Parathyroid adenoma (tissue), 2 donors: ENCODE data around the gene AVPR1B.

Experiments used
- H2AFZ ChIP-seq: fragments of 300-600 bp; sonication (generic); one replicate; pipeline ENCODE4 v1.7.0; 2017; ENCODE audit warnings: antibody characterized with exemption, mild to moderate bottlenecking
- H3K27ac ChIP-seq: fragments of 300-600 bp; sonication (generic); one replicate; pipeline ENCODE4 v1.7.0; 2017
- H3K27me3 ChIP-seq: fragments of 300-600 bp; sonication (generic); one replicate; pipeline ENCODE4 v1.7.0; 2017; ENCODE audit warnings: low read length; ENCODE audit not compliant: control insufficient read depth, insufficient read depth
- H3K36me3 ChIP-seq: fragments of 300-600 bp; sonication (generic); one replicate; pipeline ENCODE4 v1.7.0; 2017; ENCODE audit warnings: low read length; ENCODE audit not compliant: control insufficient read depth, insufficient read depth
- H3K4me1 ChIP-seq: fragments of 300-600 bp; sonication (generic); one replicate; pipeline ENCODE4 v1.7.0; 2017; ENCODE audit warnings: control low read depth
- H3K4me2 ChIP-seq: fragments of 300-600 bp; sonication (generic); one replicate; pipeline ENCODE4 v1.7.0; 2017; ENCODE audit warnings: low read length
- H3K4me3 ChIP-seq: fragments of 300-600 bp; sonication (generic); one replicate; pipeline ENCODE4 v1.7.0; 2017; ENCODE audit warnings: low read depth, low read length
- H3K79me2 ChIP-seq: fragments of 300-600 bp; sonication (generic); one replicate; pipeline ENCODE4 v1.7.0; 2017; ENCODE audit warnings: control low read depth
- H3K9ac ChIP-seq: fragments of 300-600 bp; sonication (generic); one replicate; pipeline ENCODE4 v1.7.0; 2017; ENCODE audit warnings: mild to moderate bottlenecking
- H3K9me3 ChIP-seq: fragments of 300-600 bp; sonication (generic); one replicate; pipeline ENCODE4 v1.7.0; 2017; ENCODE audit warnings: low read length; ENCODE audit not compliant: control insufficient read depth
- TF ChIP-seq, protein P1 (sequence below): fragments of 300-600 bp; sonication (generic); IDR thresholded peaks from one replicate; pipeline ENCODE4 v1.7.0; 2017; ENCODE audit warnings: antibody characterized with exemption, mild to moderate bottlenecking
- donor health status: primary hyperparathyroidism.

The AVPR1B gene

DNA sequence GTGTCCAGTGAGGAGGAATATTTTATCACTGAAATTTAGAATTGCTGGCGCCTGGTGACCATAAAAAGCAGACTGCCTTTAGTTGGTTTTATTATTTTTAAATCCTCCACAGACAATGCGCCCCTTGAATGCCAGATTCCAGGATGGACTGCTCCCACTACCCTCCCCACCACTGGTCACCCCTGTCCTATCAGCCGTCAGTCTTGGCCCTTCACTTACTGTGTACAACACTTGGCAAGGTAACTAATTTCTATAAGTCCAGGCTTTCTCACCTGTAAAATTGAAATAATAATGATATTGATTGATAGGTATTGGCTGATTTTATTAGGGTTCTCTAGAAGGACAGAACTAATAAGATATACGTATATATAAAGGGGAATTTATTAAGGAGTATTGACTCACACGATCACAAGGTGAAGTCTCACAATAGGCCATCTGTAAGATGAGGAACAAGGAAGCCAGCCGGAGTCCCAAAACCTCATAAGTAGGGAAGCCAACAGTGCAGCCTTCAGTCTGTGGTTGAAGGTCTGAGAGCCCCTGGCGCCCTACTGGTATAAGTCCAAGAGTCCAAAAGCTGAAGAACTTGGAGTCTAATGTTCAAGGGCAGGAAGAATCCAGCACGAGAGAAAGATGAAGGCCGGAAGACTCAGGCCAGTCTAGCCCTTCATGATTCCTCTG is 46.4 kb downstream of the AVPR1B start:
- no peak overlapping the region for H3K9ac ChIP-seq
- H3K4me3 ChIP-seq: no peak overlapping the region
- no peaks in the 10 kb centered on the region for H3K79me2 ChIP-seq
- H3K4me2 ChIP-seq: no peak overlapping the region
- TF ChIP-seq, protein P1, sequence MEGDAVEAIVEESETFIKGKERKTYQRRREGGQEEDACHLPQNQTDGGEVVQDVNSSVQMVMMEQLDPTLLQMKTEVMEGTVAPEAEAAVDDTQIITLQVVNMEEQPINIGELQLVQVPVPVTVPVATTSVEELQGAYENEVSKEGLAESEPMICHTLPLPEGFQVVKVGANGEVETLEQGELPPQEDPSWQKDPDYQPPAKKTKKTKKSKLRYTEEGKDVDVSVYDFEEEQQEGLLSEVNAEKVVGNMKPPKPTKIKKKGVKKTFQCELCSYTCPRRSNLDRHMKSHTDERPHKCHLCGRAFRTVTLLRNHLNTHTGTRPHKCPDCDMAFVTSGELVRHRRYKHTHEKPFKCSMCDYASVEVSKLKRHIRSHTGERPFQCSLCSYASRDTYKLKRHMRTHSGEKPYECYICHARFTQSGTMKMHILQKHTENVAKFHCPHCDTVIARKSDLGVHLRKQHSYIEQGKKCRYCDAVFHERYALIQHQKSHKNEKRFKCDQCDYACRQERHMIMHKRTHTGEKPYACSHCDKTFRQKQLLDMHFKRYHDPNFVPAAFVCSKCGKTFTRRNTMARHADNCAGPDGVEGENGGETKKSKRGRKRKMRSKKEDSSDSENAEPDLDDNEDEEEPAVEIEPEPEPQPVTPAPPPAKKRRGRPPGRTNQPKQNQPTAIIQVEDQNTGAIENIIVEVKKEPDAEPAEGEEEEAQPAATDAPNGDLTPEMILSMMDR: no peak
- H3K27me3 ChIP-seq: no peaks in the 10 kb centered on the region
- no peaks in the 10 kb centered on the region for H3K36me3 ChIP-seq
- no peaks in the 10 kb centered on the region for H3K9me3 ChIP-seq
- H3K27ac ChIP-seq: no peak overlapping the region
- H2AFZ ChIP-seq: no peak overlapping the region
- no peaks in the 10 kb centered on the region for H3K4me1 ChIP-seq

DNA sequence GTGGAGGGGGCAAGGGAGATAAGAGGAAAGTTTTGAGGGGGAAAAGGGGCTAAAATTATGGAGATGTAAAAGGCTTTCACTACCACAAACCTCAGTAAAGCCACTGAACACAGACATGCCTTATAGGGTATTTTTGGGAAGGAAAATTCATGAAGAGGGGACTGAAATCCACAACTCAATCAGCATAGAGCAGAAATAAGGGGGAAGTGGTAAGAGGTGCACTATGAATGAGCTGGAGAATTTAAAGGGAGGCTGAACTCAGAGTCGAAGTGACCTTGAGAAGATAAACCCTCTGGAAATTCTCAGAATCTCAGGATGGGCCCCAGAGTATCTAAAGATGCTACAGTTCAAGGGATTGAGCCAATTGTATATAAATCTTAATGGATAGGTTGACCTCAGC is 48.9 kb downstream of the AVPR1B start:
- H3K4me2 ChIP-seq: no peak overlapping the region
- no peaks in the 10 kb centered on the region for H3K4me1 ChIP-seq
- no peaks in the 10 kb centered on the region for H3K27me3 ChIP-seq
- H3K9ac ChIP-seq: no peak overlapping the region
- TF ChIP-seq, protein P1: no peak
- H3K79me2 ChIP-seq: no peaks in the 10 kb centered on the region
- H3K36me3 ChIP-seq: no peaks in the 10 kb centered on the region
- H2AFZ ChIP-seq: no peak overlapping the region
- H3K4me3 ChIP-seq: no peak overlapping the region
- H3K27ac ChIP-seq: no peak overlapping the region
- no peaks in the 10 kb centered on the region for H3K9me3 ChIP-seq

DNA sequence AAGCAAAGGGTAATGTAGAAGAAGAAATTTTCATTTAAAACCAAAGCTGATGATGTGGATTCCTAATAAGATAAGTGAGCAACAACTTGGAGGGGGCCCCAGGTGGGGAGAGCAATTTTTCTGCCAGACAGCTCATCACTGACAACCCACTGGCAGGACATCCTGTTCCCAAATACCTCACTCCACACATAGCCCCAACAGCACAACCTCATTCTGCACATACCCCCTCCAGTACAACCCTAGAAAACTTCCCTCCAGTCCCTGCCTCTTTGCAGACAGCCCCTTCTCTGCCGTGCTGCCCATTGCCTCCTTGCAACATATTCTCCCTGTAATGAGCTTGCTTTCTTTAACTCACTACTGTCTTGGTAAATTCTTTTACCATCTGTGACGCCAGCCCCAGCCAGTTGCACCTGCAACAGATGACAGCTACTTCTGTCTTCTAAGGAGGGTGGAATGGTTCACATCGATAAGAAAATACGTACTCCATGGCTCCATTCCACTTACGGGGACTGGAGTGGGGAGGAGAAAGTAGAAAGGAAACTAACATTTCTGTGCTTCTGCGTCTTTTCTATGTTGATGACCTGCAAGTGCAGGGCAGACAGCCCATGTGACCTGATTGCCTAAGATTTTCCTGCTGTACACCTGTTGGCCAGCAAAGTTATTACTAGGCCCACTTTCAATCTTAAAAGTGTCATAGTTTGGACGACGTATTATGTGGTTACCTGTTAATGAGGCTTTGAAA is 49.5 kb downstream of the AVPR1B start:
- Histone ChIP-seq H3K4me3 (no peak overlapping the region), H3K27me3 (no peaks in the 10 kb centered on the region), H3K4me1 (no peaks in the 10 kb centered on the region), H2AFZ (no peak overlapping the region), H3K4me2 (no peak overlapping the region), H3K79me2 (no peaks in the 10 kb centered on the region), H3K36me3 (no peaks in the 10 kb centered on the region), H3K9ac (no peak overlapping the region), H3K27ac (no peak overlapping the region), H3K9me3 (no peaks in the 10 kb centered on the region)
- TF ChIP-seq, protein P1: no peak

DNA sequence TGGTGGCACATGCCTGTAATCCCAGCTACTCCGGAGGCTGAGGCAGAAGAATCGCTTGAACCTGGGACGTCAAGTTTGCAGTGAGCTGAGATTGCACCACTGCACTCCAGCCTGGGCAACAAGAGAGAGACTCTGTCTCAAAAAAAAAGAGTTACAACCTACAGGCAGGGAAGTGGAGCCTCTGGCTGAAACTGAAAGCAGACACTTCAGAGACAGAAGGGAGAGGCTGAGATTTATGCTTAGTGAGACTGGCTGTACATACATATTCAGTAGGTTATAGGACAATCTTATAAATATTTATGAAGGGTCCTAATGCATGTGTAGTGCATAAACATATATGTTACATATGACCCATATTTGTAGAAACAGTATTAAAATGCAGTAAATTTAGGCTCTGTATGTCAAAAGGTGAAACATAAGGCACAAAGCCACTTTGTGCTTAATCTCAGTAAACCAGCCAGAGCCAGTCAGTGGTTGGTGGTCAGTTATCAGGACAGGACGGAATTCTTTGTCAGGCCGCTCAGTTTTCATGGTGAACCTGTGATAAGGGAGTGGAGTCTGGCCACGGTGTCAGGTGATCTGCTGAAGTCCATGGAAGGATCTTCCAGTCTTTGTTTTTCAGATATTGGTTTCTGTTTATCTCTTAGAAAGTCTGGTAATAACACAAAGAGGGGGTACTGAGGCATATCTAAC is 50.6 kb downstream of the AVPR1B start:
- no peaks in the 10 kb centered on the region for H3K9me3 ChIP-seq
- no peaks in the 10 kb centered on the region for H3K79me2 ChIP-seq
- H3K4me3 ChIP-seq: no peak overlapping the region
- no peaks in the 10 kb centered on the region for H3K36me3 ChIP-seq
- no peak overlapping the region for H3K9ac ChIP-seq
- no peak overlapping the region for H2AFZ ChIP-seq
- TF ChIP-seq, protein P1: no peak
- no peak overlapping the region for H3K27ac ChIP-seq
- H3K27me3 ChIP-seq: no peaks in the 10 kb centered on the region
- no peaks in the 10 kb centered on the region for H3K4me1 ChIP-seq
- H3K4me2 ChIP-seq: no peak overlapping the region
